HFFc6 (cell line): ENCODE measurements around the gene LOC128125822.

ENCODE experiments used
- DNase-seq: peaks from one replicate; pipeline ENCODE4 v3.0.0-alpha.2; 2018
- H3K27ac Mint-ChIP-seq: 2 replicates; pipeline ENCODE4 v1.8.0; 2020; ENCODE audit warnings: mild to moderate bottlenecking, mixed read lengths
- H3K27me3 Mint-ChIP-seq: 2 replicates; pipeline ENCODE4 v1.8.0; 2021; ENCODE audit warnings: mild to moderate bottlenecking, moderate library complexity, mixed read lengths; ENCODE audit not compliant: insufficient read depth
- H3K36me3 Mint-ChIP-seq: 2 replicates; pipeline ENCODE4 v1.8.0; 2021; ENCODE audit warnings: low read depth, mixed read lengths
- H3K4me1 Mint-ChIP-seq: 2 replicates; pipeline ENCODE4 v1.8.0; 2020; ENCODE audit warnings: low read depth, mixed read lengths
- H3K4me3 Mint-ChIP-seq: 2 replicates; pipeline ENCODE4 v1.8.0; 2020; ENCODE audit warnings: mild to moderate bottlenecking, moderate library complexity, mixed read lengths
- H3K9me3 Mint-ChIP-seq: 2 replicates; pipeline ENCODE4 v1.8.0; 2020; ENCODE audit warnings: mild to moderate bottlenecking, mixed read lengths
- TF ChIP-seq, protein P1 (sequence below): fragments of 200-600 bp; sonication (generic); IDR thresholded peaks from 2 replicates; pipeline ENCODE4 v1.5.0; 2021; ENCODE audit warnings: antibody characterized with exemption, mild to moderate bottlenecking

The LOC128125822 gene

DNA sequence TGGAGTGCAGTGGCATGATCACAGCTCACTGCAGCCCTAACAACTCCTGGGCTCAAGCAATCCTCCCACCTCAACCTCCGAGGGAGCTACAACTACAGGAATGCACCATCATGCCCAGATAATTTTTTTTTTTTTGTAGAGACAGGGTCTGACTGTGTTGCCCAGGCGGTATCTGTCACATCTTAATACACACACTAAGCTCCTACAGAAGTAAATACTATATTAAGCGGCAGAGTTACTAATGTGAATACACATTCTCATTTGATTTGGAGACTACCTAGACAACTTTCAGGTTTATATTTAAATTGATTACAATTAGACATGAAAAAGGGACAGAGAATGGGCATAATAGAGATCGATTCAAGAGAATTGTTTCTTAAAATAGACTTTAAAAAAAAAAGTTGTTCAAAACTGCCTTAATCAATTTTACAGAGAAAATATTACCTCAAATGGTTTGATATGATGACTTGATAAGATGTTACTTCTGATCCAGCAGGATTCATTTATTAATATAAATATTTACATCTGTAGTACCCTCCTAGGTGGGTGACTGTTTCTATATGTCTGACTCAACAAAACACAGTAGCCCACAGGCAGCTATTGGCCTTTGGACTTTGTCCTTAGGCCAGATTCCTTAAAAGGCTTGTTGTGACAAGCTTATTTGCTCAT lies 7.1 kb upstream of the LOC128125822 start:
- no peak overlapping the region for H3K27ac Mint-ChIP-seq
- TF ChIP-seq, protein P1, sequence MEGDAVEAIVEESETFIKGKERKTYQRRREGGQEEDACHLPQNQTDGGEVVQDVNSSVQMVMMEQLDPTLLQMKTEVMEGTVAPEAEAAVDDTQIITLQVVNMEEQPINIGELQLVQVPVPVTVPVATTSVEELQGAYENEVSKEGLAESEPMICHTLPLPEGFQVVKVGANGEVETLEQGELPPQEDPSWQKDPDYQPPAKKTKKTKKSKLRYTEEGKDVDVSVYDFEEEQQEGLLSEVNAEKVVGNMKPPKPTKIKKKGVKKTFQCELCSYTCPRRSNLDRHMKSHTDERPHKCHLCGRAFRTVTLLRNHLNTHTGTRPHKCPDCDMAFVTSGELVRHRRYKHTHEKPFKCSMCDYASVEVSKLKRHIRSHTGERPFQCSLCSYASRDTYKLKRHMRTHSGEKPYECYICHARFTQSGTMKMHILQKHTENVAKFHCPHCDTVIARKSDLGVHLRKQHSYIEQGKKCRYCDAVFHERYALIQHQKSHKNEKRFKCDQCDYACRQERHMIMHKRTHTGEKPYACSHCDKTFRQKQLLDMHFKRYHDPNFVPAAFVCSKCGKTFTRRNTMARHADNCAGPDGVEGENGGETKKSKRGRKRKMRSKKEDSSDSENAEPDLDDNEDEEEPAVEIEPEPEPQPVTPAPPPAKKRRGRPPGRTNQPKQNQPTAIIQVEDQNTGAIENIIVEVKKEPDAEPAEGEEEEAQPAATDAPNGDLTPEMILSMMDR: no peak
- no peak overlapping the region for H3K4me3 Mint-ChIP-seq
- H3K27me3 Mint-ChIP-seq: peaks cover 13% of the 10 kb centered on the region
- H3K4me1 Mint-ChIP-seq: peaks cover 6% of the 10 kb centered on the region
- DNase-seq: no peak
- no peaks in the 10 kb centered on the region for H3K9me3 Mint-ChIP-seq
- H3K36me3 Mint-ChIP-seq: no peaks in the 10 kb centered on the region

DNA sequence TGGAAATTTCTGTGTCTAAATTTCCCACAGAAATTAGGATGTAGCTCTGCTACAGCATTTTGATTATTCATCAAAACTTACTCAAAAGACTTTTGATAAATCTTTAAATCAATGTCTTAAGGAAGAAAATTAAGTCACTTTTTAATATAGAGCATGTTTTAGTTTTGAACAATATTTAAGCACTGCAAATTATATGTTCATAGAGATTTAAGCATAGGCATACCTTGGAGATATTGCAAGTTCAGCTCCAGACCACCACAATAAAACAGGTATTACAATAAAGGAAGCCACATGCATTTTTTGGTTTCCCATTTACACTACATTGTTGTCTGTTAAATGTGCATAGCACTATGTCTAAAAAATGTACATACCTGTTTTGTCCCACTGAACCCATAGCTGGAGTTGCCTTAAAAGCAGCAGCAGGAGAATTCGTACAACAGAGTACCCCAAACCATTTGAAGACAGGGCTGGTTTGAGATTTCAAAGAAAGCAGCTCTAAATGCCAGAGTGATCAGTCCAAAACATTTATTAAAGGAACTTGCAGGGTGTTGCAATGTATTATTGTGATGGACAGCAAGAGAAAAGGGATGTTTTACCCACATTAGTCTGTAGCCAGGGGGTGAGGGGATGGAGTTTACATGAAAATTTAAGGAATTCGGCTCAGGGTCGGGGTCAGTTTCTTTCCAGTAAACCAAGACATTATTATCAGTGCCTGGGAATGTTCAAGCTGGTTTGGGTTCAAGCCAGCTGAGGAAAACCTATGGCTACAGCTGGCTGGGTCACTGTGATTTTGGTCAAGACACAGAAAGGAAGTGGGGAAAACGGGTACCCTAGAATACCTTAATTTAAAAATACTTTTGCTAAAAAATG lies 6.3 kb upstream of the LOC128125822 start:
- H3K9me3 Mint-ChIP-seq: no peaks in the 10 kb centered on the region
- no peaks in the 10 kb centered on the region for H3K36me3 Mint-ChIP-seq
- H3K27me3 Mint-ChIP-seq: peaks cover 12% of the 10 kb centered on the region
- TF ChIP-seq, protein P1: no peak
- H3K4me3 Mint-ChIP-seq: no peak overlapping the region
- no peak for DNase-seq
- H3K4me1 Mint-ChIP-seq: no peaks in the 10 kb centered on the region; the same call in 1 of the 2 replicates
- no peak overlapping the region for H3K27ac Mint-ChIP-seq

DNA sequence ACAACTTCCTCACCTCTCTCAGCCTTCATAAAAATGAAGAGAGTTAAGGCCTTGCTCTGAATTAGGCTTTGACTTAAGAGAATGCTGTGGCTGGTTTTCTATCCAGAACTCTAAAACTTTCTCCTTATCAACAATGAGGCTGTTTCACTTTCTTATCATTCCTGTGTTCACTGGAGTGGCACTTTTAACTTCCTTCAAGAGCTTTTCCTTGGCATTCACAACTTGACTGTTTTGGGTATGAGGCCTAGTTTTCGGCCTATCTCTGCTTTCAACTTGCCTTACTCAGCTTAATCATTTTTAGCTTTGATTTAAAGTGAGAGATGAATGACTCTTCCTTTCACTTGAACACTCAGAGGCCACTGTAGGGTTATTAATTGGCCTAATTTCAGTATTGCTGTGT lies 4.3 kb upstream of the LOC128125822 start:
- Mint-ChIP-seq H3K27me3 (peaks cover 12% of the 10 kb centered on the region), H3K27ac (no peak overlapping the region), H3K9me3 (no peaks in the 10 kb centered on the region), H3K36me3 (no peaks in the 10 kb centered on the region), H3K4me1 (peaks cover 9% of the 10 kb centered on the region), H3K4me3 (no peak overlapping the region)
- TF ChIP-seq, protein P1: no peak
- DNase-seq: no peak

DNA sequence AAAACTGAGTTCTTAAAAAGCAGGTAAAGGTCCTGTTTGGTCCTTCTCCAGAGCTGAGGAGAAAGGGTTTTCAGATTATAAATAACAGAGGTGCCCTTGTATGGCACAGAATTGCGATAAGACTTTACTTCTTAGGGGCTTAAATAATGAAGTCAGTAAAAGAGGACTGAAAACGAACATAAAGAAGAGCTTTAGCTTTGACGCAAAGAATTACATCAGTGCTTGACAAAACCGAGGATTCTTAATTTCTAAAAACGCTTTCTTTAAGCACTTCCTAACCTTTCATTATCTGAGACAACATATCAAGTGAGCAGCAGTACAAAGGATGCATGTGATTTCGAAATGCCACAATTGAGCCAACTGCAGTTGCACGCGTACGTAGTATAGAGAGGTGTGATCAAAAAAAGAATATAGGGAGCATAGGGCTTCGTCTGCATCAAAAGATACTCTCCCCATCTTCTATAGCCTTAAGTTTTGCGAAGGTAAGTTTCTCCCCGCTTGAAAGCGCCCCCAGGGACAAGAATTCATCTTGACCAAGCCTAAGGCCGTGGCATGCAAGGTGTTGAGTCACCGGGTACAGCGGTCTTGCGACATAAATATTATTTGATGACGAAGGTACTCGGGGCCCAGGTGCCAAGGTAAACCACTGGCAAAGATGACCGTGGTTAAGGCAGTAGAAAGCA lies 778 bp upstream of the LOC128125822 start:
- Mint-ChIP-seq H3K9me3 (peaks cover 4% of the 10 kb centered on the region; the same call in 1 of the 2 replicates), H3K4me3 (peak overlapping the region; percentile 87), H3K36me3 (peaks cover 20% of the 10 kb centered on the region), H3K4me1 (peaks cover 36% of the 10 kb centered on the region), H3K27ac (peak overlapping the region; percentile 92), H3K27me3 (peaks cover 7% of the 10 kb centered on the region; the same call in 1 of the 2 replicates)
- peak; percentile 57 for DNase-seq
- TF ChIP-seq, protein P1: no peak; the same call in 1 of the 2 replicates

DNA sequence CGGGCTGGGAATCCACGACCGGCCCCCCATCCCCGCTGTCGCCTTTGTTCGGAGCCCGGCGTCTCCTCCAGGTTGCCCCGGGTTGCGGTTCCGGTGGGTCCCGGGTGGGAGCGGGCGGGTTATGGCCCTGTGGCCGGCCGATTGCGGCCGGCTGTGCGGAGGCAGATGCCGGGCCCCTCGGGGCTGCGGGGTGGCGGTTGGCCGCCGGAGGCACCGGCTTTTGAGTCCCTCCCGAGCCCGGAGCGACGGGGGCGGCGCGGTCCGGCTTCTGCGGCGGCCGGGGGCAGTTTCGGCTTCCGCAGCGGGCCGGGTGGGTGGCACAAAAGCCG lies 431 bp downstream of the LOC128125822 start:
- H3K4me1 Mint-ChIP-seq: peaks cover 39% of the 10 kb centered on the region
- H3K4me3 Mint-ChIP-seq: peak overlapping the region; percentile 98
- H3K36me3 Mint-ChIP-seq: peaks cover 29% of the 10 kb centered on the region
- H3K27me3 Mint-ChIP-seq: peaks cover 7% of the 10 kb centered on the region; the same call in 1 of the 2 replicates
- H3K27ac Mint-ChIP-seq: peak overlapping the region; percentile 92
- DNase-seq: no peak
- TF ChIP-seq, protein P1: no peak
- H3K9me3 Mint-ChIP-seq: peaks cover 4% of the 10 kb centered on the region; the same call in 1 of the 2 replicates
